Stimulated activated CD8-positive, alpha-beta memory T cell treated with anti-CD3 and anti-CD28 coated beads, Interleukin-12 subunit alpha, Interleukin-12 subunit beta, amount 100 ng/mL, for 1 hour (primary cell): ENCODE results near the gene SEZ6L.

ENCODE experiments used
- DNase-seq: peaks from one replicate; pipeline ENCODE4 v3.0.0-alpha.2; 2020; ENCODE audit warnings: low read depth

Gene SEZ6L

DNA sequence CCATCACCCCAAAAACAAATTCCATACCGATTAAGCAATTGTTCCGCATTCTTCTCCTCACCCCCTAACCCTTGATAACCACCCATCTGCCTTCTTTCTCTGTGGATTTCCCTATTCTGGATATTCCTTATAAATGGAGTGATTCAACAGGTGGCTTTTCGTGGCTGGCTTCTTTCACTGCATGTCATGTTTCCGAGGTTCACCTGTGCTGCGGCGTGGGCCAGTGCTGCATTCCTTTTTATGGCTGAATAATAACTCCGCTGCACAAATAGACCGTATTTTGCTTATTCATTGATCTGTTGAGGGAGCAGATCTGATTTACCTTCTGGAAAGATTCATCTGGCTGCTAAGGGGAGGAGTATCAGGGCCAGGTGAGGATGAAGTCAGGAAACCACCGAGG is 165.0 kb downstream of the SEZ6L start:
- DNase-seq, result no peak

DNA sequence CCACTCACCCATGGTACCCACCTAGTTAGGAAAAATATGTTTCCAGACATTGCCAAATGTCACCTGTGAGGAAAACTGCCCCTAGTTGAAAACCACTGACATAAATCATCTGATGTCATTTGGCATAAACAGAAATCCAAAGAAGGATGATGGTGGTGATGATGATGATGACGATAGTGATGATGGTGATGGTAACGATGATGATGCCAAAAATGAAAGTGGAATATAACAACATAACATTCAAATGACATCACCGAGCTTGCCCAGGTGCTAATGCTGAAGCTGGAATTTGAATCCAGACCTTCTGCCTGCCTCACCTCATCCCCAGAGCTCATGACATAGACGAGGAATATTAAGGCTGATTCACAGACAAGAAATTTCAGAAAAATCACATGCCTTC is 167.5 kb downstream of the SEZ6L start:
- no peak for DNase-seq

- DNase-seq, result no peak
Observed at GRCh38 chr22:26339755-26340154, 170.5 kb downstream of the SEZ6L start.

DNA sequence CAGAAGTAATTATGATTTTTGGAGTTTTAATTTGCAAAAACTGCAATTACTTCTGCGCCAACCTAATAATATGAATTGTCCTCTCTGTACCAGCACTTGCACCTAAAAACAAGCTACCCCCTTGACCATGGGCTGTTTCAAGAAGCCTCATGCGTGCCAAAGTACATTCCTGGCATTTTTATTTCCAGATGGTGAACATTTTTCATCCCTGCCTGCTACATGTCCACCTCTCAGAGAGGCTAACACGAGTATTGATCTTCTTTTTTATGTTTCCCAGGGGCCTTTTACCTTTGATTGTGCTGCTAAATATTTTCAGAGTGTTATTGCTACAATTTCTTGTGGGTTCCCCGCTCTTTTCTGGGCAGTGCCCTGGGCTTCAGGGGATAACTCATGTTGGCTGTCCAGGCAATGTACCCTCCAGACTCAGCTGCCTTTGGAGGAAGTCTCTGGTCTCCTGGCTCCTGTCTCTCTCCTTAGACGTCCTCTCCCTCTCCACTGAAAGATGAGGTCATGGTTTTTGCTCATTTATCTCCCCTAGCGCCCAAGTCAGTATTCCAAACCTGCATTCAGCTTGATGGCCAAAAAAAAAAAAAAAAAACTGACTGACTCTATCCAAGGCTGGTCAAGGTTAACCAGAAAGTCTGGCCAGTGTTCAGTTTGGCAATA is 173.6 kb downstream of the SEZ6L start:
- no peak for DNase-seq

GRCh38 chr22:26345496-26345895 is 176.2 kb downstream of the SEZ6L start:
- no peak for DNase-seq

GRCh38 chr22:26348810-26349526 is 179.7 kb downstream of the SEZ6L start:
- no peak for DNase-seq

- DNase-seq, result no peak
Observed at GRCh38 chr22:26354707-26355106, 185.4 kb downstream of the SEZ6L start.

GRCh38 chr22:26357281-26357680 is 188.0 kb downstream of the SEZ6L start:
- DNase-seq, result no peak

GRCh38 chr22:26357813-26358212 is 188.6 kb downstream of the SEZ6L start:
- DNase-seq, result no peak

DNA sequence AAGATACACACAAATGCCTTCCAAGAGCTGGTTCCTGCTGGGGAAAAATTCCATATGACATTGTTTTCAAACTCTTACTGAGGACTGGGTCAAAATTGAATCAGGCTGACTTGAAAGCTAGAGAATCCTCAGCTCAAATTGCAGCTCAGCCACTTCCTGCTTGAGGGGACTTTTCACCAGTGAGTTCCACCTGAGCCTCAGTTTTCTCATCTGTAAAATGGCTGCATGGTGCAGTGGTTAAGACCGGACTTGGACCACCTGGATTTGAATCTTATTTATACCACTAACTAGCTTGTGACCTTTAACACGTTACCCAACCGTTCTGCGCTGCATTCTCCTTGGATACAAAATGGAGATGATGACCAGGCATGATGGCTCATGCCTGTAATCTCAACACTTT is 189.9 kb downstream of the SEZ6L start:
- no peak for DNase-seq

DNA sequence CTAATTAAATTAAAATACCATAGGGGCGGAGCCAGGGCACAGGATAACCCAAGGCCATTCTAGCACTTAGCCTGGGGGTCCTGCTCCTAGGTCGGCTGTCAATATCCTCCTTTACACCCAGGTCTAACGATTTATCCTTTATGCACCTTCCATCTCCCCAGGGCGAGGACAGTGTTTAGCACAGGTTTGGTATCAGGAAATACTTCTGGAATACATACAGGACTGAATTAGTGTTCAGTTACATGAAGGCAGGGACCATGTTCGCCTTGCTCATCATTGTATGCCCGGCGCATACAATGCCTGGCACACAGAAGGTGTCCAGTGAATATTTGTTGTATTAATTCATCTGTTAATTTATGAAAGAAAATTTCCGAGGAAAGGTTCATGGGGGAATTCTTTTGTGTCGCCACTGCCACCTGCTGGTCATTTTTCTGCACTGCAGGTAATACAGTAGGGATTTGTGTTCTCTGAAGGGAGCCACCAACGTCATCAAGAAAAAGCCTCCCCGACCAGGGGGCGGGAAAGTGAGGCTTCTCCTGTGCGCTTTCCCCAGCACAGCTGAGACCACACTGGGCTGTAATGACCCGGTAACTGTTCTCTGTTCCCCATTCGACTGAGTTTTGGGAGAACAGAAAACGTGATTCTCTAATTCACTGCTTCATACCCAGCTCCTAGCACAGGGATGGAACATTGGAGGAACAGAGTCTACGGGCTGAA is 191.1 kb downstream of the SEZ6L start:
- DNase-seq, result peak; percentile 40

DNA sequence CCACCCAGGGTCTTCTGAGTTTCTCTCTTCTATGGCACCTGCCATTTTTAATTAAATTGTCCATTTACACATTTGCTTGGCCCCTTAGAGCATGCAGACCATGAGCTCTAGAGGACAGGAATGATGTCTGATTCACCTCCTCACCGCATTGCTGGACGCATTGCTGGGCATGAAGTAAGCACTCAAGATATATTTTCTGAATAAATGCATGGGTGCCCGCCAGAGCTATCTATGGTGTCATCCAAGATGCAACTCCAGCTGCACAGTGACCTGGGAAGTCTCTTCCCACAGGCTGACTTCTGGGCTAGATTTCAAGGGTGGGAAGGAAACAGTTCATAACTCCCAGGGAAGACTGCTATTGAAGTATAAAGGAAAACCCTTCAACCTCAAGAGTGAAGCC is 193.2 kb downstream of the SEZ6L start:
- no peak for DNase-seq

- peak; percentile 29 for DNase-seq
Observed at GRCh38 chr22:26364066-26365015, 195.1 kb downstream of the SEZ6L start.

- peak; percentile 37 for DNase-seq
Observed at GRCh38 chr22:26367402-26368245, 198.4 kb downstream of the SEZ6L start.

GRCh38 chr22:26372890-26373289 is 203.6 kb downstream of the SEZ6L start:
- DNase-seq, result no peak

DNA sequence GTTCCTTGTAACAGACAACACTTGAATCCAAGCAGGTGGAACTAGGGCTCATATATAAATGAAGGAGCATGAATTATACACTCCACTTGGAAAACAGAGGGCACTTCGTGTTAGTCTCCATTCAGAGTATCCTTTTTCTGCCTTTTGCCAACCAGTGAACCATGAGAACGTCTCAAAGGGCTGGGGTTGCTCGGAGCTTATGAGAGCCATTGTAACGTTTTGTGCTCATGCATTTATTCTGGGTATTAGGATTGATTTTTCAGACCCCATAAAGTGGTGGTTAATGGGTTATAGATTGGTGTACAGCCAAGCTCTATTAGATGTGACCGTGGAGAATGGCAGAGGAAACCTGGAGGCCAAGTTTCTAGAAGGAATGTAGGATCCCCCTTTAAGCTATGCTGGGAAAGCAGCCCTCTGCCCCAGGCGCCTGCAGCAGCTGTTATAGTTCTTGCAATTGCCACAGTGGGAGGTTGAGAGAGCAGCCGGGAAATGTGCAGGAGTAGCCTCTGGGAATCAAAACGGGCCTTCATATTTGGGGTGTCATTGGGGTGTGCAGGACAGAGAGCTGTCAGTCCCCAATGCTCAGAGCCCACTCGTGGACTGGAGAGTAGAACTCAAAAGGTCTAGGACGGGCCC is 205.2 kb downstream of the SEZ6L start:
- DNase-seq, result no peak

GRCh38 chr22:26377170-26377830 is 208.0 kb downstream of the SEZ6L start:
- DNase-seq, result no peak

GRCh38 chr22:26380072-26380830 is 211.0 kb downstream of the SEZ6L start:
- DNase-seq, result no peak

DNA sequence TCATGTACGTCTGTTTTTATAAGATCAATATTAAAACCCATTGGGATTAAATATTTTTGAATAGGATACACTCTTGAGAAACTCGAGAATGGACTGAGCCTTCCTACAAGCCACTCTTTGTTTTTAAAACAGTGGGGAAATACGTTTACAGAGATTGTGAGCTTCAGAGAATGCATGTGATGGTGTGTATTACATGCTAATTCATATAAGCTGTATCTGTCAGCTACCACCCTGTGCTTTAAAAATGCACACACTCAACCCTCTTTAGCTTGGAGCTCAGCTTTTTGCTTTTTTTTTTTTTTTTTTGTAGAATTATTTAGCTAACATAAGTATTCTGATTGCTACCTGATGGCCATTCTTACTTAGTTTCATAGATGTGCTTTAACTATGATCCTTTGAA is 213.5 kb downstream of the SEZ6L start:
- no peak for DNase-seq
